ENCODE results near the gene CXCR4.

Gene CXCR4

GRCh38 chr2:136119717-136120675, 2.0 kb upstream of the CXCR4 start:
- DNase-seq (ENCODE audit: low read depth), result no peak
- H3K4me3 ChIP-seq (ENCODE audit: low read depth, low read length), result no peak overlapping the region
- no peak for TF ChIP-seq CTCF (IDR thresholded peaks at IDR 0.05; ENCODE audit: low read depth, low read length, missing control alignments)

- no peak for TF ChIP-seq CTCF (IDR thresholded peaks at IDR 0.05; ENCODE audit: low read depth, low read length, missing control alignments)
- H3K4me3 ChIP-seq (ENCODE audit: low read depth, low read length), result peak overlapping the region; percentile 77
- no peak for DNase-seq (ENCODE audit: low read depth)
Observed at GRCh38 chr2:136118819-136119716, 1.1 kb upstream of the CXCR4 start.

- DNase-seq (ENCODE audit: low read depth), result no peak
- peak; percentile 10 for TF ChIP-seq CTCF (IDR thresholded peaks at IDR 0.05; ENCODE audit: low read depth, low read length, missing control alignments)
- H3K4me3 ChIP-seq (ENCODE audit: low read depth, low read length), result peak overlapping the region; percentile 77
Observed at GRCh38 chr2:136117391-136117841, 533 bp downstream of the CXCR4 start.

GRCh38 chr2:136116813-136117390, 1.0 kb downstream of the CXCR4 start:
- no peak for TF ChIP-seq CTCF (IDR thresholded peaks at IDR 0.05; ENCODE audit: low read depth, low read length, missing control alignments)
- H3K4me3 ChIP-seq (ENCODE audit: low read depth, low read length), result peak overlapping the region; percentile 77
- DNase-seq (ENCODE audit: low read depth), result peak; percentile 52

GRCh38 chr2:136116151-136116812, 1.7 kb downstream of the CXCR4 start:
- peak overlapping the region; percentile 77 for H3K4me3 ChIP-seq (ENCODE audit: low read depth, low read length)
- no peak for DNase-seq (ENCODE audit: low read depth)

More at GRCh38 chr2:136116151-136116812, 1.7 kb downstream of the CXCR4 start:
- TF ChIP-seq CTCF (IDR thresholded peaks at IDR 0.05; ENCODE audit: low read depth, low read length, missing control alignments), result no peak

Data from GM12864 (cell line).